HUES64 (cell line): ENCODE measurements around the gene NRL. TPM values are rescaled to one million over a fixed set of nuclear protein-coding genes. Genes with fewer than 3 reads are reported as not detected.

Experiments used
- H3K27ac ChIP-seq: 2 replicates; pipeline ENCODE4 v1.7.0; 2013; ENCODE audit warnings: low read depth, low read length, inconsistent platforms
- H3K27me3 ChIP-seq: 2 replicates; pipeline ENCODE4 v1.6.1; 2013; ENCODE audit warnings: mild to moderate bottlenecking, low read length; ENCODE audit not compliant: insufficient read depth
- H3K36me3 ChIP-seq: 2 replicates; pipeline ENCODE4 v1.6.1; 2013; ENCODE audit warnings: mild to moderate bottlenecking, low read length; ENCODE audit not compliant: insufficient read depth
- H3K4me1 ChIP-seq: 2 replicates; pipeline ENCODE4 v1.6.1; 2013; ENCODE audit warnings: mild to moderate bottlenecking, low read length, moderate library complexity; ENCODE audit not compliant: insufficient read depth
- H3K4me3 ChIP-seq: 2 replicates; pipeline ENCODE4 v1.5.1; 2013; ENCODE audit warnings: mild to moderate bottlenecking, low read length, moderate library complexity
- H3K9ac ChIP-seq: 2 replicates; pipeline ENCODE4 v1.6.1; 2013; ENCODE audit warnings: mild to moderate bottlenecking, low read depth, low read length
- H3K9me3 ChIP-seq: 2 replicates; pipeline ENCODE4 v1.6.1; 2013; ENCODE audit warnings: low read depth, low read length; ENCODE audit not compliant: insufficient read depth
- WGBS: fragments of 150-250, 120-280 bp; methylation state at CpG from one replicate; pipeline ENCODE4 v1.1.7; 2013; ENCODE audit warnings: missing lambda C conversion rate; 5-methylcytosine and 5-hydroxymethylcytosine counted together
- polyA plus RNA-seq, 2 experiments: library from polyadenylated mRNA; stranded (reverse); fragments of 50-300 nt; gene quantifications; one replicate each; pipeline ENCODE4 v1.2.3, GENCODE V29; 2013

Gene NRL
- 1.2 TPM for polyA plus RNA-seq (2013, experiment 1 of 2)
- polyA plus RNA-seq (2013, experiment 2 of 2), result 0.63 TPM

DNA sequence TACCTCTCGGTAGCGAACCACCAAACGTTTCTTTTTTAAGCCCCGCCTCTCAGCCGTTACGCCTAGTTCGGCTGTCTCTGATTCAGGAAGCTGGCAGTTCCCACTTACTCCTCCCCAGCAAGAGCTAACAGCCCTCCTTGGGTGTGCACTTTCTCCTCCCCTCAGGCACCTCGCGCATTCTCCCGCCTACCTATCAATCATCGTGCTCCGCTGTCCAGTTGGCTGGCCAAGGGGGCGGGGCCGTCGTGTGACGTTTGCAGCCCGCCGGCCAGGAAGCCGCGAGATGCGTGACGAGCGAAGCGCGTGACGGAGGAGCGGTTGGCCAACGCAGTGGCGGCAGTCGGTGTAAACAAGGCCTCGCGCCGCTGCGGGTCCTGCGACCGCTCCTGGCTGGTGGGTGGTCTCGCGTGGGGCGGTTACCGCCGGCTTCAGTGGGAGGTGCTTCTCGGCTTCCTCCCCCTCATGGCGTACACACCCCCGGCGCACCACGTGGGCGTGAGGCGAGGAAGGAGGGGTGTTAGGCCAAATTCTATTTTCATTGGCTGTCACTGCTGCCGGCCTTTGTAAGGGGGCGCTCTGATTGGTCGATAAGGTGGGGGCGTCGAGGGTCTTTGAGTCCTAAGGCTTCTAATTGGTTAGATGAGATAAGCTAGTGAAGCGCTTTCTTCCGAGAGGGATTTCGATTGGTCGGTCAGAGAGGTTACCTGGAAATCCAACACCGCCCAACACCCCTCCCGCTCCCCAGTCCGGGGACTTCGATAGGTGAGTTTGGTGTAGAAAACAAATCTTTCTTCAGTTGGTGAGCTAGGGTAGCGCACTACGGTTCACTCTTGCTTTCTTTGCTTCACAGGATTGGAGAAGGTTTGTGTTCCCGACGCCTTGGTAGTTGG is at the start of gene NRL, which contains the start of gene DCAF11:
Gene NRL (minus strand): TSS at position 418 of the 890 bp plus-strand sequence. CDS start 32,101 bp downstream, outside the sequence.
Gene DCAF11 (plus strand): TSS at position 246 of the 890 bp plus-strand sequence. CDS start 818 bp downstream, outside the sequence.
- peaks cover 32% of the 10 kb centered on the region for H3K36me3 ChIP-seq
- H3K9me3 ChIP-seq, result no peaks in the 10 kb centered on the region
- peaks cover 5% of the 10 kb centered on the region; the same call in 1 of the 2 replicates for H3K4me1 ChIP-seq
- H3K4me3 ChIP-seq, result peak within 1 kb of the TSS; percentile 89
- peak within 1 kb of the TSS; percentile 94 for H3K27ac ChIP-seq
- H3K27me3 ChIP-seq, result no peaks in the 10 kb centered on the region
- under 1% methylated on average over 57 of the region's 65 CpGs for WGBS
- H3K9ac ChIP-seq, result peak within 1 kb of the TSS; percentile 79

DNA sequence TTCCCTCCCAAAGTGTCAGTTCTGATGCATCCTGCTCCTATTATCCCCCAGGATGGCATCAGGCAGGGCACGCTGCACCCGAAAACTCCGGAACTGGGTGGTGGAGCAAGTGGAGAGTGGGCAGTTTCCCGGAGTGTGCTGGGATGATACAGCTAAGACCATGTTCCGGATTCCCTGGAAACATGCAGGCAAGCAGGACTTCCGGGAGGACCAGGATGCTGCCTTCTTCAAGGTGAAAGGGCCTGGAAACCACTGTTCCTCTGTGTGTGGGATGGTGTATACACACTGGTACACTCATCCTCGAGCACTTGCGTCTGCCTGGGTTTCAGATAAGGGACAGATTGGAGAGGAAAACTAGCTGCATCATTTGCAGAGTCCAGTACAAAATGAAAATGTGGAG is 47.3 kb upstream of the NRL start:
- Histone ChIP-seq H3K9me3 (no peaks in the 10 kb centered on the region), H3K4me1 (peaks cover 3% of the 10 kb centered on the region; the same call in 1 of the 2 replicates), H3K27ac (no peak overlapping the region), H3K27me3 (no peaks in the 10 kb centered on the region), H3K9ac (no peak overlapping the region), H3K36me3 (peaks cover 66% of the 10 kb centered on the region), H3K4me3 (0 out of 2 replicates have a peak overlapping the region, but pooled peaks have one; percentile 58)
- 95% methylated on average over 8 of the region's 8 CpGs for WGBS

DNA sequence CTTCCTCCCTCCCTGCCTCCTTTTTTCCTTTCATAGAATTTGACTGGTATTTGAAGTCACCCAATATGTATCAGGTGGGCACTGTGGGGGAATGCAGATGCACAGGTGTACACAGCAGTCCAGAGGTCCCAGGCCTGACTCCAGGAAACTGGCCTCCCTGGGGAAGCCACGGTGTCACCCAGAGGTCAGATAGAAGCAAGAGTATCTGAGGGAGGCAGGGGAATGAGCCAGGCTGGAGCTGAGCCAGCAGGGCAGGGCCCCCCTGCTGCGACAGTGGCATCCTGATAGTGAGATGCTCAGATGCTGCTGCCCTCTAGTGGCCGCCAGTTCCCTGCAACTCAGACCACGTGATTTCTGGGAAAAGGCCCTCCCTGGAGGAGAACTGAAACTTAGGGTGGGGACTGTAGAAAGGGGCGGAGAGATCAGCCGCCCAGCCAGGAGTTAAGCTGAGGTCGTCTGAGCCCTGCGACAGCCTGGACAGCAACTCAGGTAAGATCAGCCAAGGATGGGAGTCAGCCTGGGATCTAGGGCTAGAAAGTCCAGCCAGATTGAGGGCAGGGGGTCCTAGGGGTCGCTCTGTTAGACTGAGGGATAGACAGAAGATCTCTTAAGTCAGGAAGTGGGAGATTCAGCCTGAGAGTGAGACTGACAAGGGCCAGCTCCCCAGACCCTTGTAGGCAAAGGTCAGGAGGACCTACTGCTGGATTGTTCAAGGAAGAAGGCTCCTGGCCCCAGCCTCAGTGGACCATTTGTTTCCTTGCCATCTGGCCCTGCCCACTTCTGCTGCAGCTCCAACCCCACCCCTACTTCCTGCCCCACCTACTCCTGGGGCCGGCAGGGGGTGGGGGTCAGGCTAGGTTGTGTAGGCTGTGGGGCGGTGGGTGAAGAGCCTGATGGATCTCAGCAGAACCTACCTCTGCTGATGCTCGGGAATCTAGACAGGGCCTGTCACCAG is 46.4 kb upstream of the NRL start, which contains the start of gene IRF9:
Gene IRF9 (plus strand): TSS at position 416 of the 955 bp plus-strand sequence. CDS start 880 bp downstream, outside the sequence.
- Histone ChIP-seq H3K27me3 (no peaks in the 10 kb centered on the region), H3K4me1 (peaks cover 3% of the 10 kb centered on the region; the same call in 1 of the 2 replicates), H3K9me3 (no peaks in the 10 kb centered on the region), H3K27ac (peak within 1 kb of the TSS; percentile 19; the same call in 1 of the 2 replicates), H3K4me3 (peak within 1 kb of the TSS; percentile 58), H3K36me3 (peaks cover 70% of the 10 kb centered on the region), H3K9ac (peak within 1 kb of the TSS; percentile 62; the same call in 1 of the 2 replicates)
- 21% methylated on average over 12 of the region's 12 CpGs for WGBS

DNA sequence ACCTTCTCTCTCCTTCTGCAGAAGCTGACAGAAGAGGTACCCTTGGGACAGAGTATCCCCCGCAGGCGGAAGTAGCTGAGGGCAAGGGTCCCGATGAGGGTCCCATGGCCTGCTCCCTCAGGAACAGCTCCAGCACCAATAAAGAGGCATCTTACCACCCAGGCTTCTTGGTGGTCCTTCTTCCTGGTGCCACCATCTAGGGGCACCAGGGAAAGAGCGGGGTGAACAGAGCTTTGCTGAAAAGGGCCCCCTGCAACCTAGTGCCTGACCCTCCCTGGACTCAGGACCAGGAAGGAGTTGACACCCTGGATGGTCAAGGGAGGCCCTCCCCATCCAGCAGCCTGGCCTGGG is 45.7 kb upstream of the NRL start:
- Histone ChIP-seq H3K27ac (no peak overlapping the region; the same call in 1 of the 2 replicates), H3K4me1 (peaks cover 3% of the 10 kb centered on the region; the same call in 1 of the 2 replicates), H3K9me3 (no peaks in the 10 kb centered on the region), H3K36me3 (peaks cover 70% of the 10 kb centered on the region), H3K4me3 (no peak overlapping the region), H3K9ac (no peak overlapping the region), H3K27me3 (no peaks in the 10 kb centered on the region)
- 93% methylated on average over 4 of the region's 4 CpGs for WGBS

DNA sequence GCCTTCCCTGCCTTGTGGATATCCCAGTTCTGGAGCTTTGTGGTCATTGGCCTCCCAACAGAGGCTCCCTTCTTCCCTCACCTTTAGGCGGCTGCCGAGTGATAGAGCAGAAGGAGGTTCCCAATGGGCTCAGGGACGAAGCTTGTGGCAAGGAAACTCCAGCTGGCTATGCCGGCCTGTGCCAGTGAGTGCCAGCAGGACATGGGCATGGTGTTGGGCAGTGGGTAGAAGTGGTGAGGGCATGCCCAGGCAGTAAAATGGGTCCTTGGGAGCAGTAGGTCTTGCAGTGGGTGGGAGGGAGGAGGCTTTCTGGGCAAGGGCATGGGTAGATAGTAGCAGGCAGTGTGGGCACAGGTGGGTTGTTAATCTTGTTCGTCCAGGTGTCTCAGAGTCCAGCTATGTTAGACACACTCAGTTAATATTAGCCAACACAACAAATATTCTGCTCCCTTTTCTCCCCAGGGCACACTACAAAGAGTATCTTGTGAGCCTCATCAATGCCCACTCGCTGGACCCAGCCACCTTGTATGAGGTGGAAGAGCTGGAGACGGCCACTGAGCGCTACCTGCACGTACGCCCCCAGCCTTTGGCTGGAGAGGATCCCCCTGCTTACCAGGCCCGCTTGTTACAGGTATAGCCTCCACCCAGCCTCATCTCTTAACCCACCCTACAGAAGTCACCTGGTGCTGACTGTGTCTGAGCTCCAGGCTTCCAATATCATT is 45.2 kb upstream of the NRL start:
- H3K9me3 ChIP-seq, result no peaks in the 10 kb centered on the region
- peaks cover 3% of the 10 kb centered on the region; the same call in 1 of the 2 replicates for H3K4me1 ChIP-seq
- H3K4me3 ChIP-seq, result no peak overlapping the region
- no peaks in the 10 kb centered on the region for H3K27me3 ChIP-seq
- H3K27ac ChIP-seq, result no peak overlapping the region
- peaks cover 70% of the 10 kb centered on the region for H3K36me3 ChIP-seq
- H3K9ac ChIP-seq, result no peak overlapping the region
- 94% methylated on average over 11 of the region's 11 CpGs for WGBS

DNA sequence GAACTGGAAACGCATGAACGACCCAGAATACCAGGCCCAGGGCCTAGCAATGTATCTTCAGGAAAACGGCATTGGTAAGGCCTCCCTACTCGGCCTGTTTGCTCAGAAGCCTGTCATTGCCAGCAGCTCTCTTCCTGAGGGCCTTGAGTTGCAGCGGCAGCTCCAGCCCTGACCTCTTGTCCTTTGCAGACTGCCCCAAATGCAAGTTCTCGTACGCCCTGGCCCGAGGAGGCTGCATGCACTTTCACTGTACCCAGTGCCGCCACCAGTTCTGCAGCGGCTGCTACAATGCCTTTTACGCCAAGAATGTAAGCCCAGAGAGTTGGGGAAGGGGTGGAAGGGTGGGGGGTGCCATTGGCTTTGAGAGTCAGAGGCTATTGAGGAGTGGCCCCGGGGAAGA is 42.6 kb upstream of the NRL start:
- Histone ChIP-seq H3K27ac (no peak overlapping the region), H3K4me3 (no peak overlapping the region), H3K36me3 (peaks cover 67% of the 10 kb centered on the region), H3K27me3 (no peaks in the 10 kb centered on the region), H3K4me1 (peaks cover 3% of the 10 kb centered on the region; the same call in 1 of the 2 replicates), H3K9me3 (no peaks in the 10 kb centered on the region), H3K9ac (no peak overlapping the region)
- WGBS, result 96% methylated on average over 12 of the region's 12 CpGs

DNA sequence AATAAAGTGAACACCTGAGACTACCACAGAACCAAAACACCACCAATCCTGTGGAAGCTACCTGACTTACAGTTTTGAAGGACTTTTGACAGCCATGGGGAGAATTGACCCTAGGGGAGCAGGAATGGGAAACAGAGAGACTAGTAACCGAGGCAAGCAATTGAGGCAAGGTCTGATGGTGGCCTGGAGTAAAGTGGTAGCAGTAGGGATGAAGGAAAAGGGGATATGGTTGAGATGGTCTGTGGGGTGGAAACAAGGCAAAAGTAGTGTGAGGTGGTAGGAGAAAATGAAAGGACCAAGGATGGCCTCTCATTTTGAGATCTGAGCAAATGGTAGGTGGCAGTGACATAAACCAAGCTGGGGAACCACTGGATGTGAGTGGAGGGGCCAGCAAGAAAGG is 42.1 kb upstream of the NRL start:
- H3K9ac ChIP-seq, result no peak overlapping the region
- no peaks in the 10 kb centered on the region for H3K9me3 ChIP-seq
- H3K4me1 ChIP-seq, result peaks cover 3% of the 10 kb centered on the region; the same call in 1 of the 2 replicates
- H3K4me3 ChIP-seq, result no peak overlapping the region
- peaks cover 72% of the 10 kb centered on the region for H3K36me3 ChIP-seq
- 88% methylated on average over 1 of the region's 1 CpG for WGBS
- H3K27ac ChIP-seq, result no peak overlapping the region
- H3K27me3 ChIP-seq, result no peaks in the 10 kb centered on the region

DNA sequence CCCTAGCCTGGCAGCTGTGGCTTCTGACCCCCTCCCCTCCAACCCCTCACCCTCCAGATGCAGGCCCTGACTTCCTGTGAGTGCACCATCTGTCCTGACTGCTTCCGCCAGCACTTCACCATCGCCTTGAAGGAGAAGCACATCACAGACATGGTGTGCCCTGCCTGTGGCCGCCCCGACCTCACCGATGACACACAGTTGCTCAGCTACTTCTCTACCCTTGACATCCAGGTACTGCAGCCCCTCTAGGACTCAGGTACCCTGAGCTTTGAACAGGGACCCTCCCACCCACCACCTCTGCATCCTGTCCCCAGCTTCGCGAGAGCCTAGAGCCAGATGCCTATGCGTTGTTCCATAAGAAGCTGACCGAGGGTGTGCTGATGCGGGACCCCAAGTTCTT is 40.4 kb upstream of the NRL start:
- 98% methylated on average over 10 of the region's 10 CpGs for WGBS
- peaks cover 82% of the 10 kb centered on the region for H3K36me3 ChIP-seq

DNA sequence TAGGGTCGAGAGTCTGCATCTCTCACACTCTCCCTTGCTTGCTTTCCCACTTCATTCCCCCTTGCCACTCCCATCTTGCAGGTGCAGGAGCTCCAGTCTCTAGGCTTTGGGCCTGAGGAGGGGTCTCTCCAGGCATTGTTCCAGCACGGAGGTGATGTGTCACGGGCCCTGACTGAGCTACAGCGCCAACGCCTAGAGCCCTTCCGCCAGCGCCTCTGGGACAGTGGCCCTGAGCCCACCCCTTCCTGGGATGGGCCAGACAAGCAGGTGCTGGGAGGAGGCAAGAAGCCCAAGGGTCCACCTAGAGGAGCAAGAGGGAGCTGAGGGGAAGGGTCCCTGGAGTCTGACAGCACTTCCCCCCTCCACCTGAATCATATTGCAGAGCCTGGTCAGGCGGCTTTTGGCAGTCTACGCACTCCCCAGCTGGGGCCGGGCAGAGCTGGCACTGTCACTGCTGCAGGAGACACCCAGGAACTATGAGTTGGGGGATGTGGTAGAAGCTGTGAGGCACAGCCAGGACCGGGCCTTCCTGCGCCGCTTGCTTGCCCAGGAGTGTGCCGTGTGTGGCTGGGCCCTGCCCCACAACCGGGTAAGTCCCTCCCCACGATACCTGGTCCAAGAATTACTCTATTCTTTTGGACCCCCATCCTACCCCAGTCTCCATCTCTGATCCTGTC is 36.8 kb upstream of the NRL start:
- peaks cover 70% of the 10 kb centered on the region for H3K36me3 ChIP-seq
- H3K9ac ChIP-seq, result no peak overlapping the region
- no peaks in the 10 kb centered on the region for H3K27me3 ChIP-seq
- H3K27ac ChIP-seq, result no peak overlapping the region
- H3K4me1 ChIP-seq, result peaks cover 4% of the 10 kb centered on the region; the same call in 1 of the 2 replicates
- WGBS, result 95% methylated on average over 16 of the region's 16 CpGs
- no peak overlapping the region for H3K4me3 ChIP-seq
- no peaks in the 10 kb centered on the region for H3K9me3 ChIP-seq

More for the DNA sequence above, 40.4 kb upstream of the NRL start:
- Histone ChIP-seq H3K9ac (no peak overlapping the region), H3K4me1 (no peaks in the 10 kb centered on the region), H3K9me3 (no peaks in the 10 kb centered on the region), H3K27me3 (no peaks in the 10 kb centered on the region), H3K27ac (no peak overlapping the region), H3K4me3 (no peak overlapping the region)

DNA sequence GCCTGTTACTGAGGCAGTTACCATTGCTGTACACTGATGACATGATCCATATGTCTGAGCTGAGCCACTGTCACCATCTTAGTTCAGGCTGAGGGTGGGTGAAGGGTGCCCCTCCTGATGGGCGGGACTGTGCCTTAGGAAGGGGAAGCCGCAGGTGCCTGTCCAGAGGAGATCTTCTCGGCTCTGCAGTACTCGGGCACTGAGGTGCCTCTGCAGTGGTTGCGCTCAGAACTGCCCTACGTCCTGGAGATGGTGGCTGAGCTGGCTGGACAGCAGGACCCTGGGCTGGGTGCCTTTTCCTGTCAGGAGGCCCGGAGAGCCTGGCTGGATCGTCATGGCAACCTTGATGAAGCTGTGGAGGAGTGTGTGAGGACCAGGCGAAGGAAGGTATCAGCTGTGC is 36.2 kb upstream of the NRL start:
- Histone ChIP-seq H3K4me3 (no peak overlapping the region), H3K9me3 (no peaks in the 10 kb centered on the region), H3K27ac (no peak overlapping the region), H3K36me3 (peaks cover 65% of the 10 kb centered on the region), H3K9ac (no peak overlapping the region), H3K4me1 (peaks cover 4% of the 10 kb centered on the region; the same call in 1 of the 2 replicates), H3K27me3 (no peaks in the 10 kb centered on the region)
- 94% methylated on average over 8 of the region's 9 CpGs for WGBS
